ENCODE results near the gene WIZ. TPM values are rescaled to one million over a fixed set of nuclear protein-coding genes. Genes with fewer than 3 reads are reported as not detected.

Gene WIZ
- total RNA-seq: 3.9 and 4.6 TPM in 2 replicates

GRCh38 chr19:15449620-15450527, at the start of gene WIZ:
Gene WIZ (minus strand): TSS chr19:15449956. CDS start chr19:15448307, 1,649 bp downstream.

GRCh38 chr19:15479391-15480345, 29.9 kb upstream of the WIZ start, which contains the start of gene PGLYRP2:
Gene PGLYRP2 (minus strand): TSS chr19:15479501. CDS start chr19:15479371, 130 bp downstream.

GRCh38 chr19:15464394-15465385, 14.9 kb upstream of the WIZ start, which contains the start of gene RASAL3:
Gene RASAL3 (minus strand): TSS chr19:15464544. CDS start chr19:15464358, 186 bp downstream.

GRCh38 chr19:15418579-15419412, 31.0 kb downstream of the WIZ start, which contains the start of gene AKAP8L:
Gene AKAP8L (minus strand): TSS chr19:15418988. CDS start chr19:15418923, 65 bp downstream.

DNA sequence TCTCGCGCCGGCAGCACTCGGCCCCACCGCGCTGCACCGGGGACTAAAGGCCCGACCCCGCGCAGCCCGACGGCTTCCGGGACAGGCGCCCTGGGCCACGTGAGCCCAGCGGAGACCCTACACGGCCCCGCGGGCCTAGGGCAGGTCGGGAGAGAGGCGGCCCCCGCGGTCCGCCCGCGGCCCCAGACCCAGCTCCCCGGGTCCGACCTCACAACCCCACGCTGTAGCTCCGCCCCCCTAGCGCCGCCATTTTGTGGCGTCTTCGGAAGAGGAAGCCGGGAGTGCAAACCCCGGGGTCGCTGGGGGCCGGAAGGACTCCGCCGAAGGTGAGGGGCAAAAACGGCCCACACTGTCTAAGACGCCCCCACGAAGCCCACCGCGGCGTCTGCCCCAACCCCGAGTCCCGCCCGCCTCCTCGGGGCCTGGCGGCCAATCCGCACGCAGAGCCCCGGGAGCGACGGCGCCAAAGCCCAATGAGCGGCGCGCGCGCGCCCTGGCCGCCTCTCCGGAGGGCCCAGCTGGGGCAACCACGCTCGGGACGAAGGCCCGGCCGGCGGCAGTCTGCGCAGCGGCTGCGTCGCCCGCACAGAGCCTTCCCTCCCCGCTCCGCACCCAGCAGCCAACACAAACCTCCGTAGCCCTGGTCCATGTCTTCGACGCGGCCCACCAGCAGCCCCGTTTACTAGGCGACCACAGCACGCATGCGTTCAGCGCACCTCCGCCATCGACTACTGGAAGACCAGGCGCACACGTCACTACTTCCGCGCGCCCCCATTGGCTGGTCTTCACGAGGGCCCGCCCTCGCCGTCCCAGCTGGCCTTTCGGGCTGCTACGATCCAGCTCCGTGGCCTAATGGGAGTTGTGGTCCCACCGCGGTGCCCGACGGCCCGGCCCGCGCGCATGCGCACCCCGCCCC, 70.4 kb downstream of the WIZ start, which contains the start of gene AKAP8:
TSS of gene AKAP8 (minus strand) at position 705 of the 916 bp plus-strand sequence. CDS start at position 649, 56 bp downstream.

Other genes starting within 250 kb of the WIZ start
- 0.52 and 5.2 TPM in 2 replicates for gene NOTCH3, start 249.0 kb downstream of the WIZ start, total RNA-seq
- 0.09 and 0.11 TPM in 2 replicates for gene EPHX3, start 217.5 kb downstream of the WIZ start, total RNA-seq
- 9.2 and 9.8 TPM in 2 replicates for gene BRD4, start 117.4 kb downstream of the WIZ start, total RNA-seq
- gene AKAP8, start 70.2 kb downstream of the WIZ start, total RNA-seq: 15.6 and 18.5 TPM in 2 replicates
- 43.7 and 51.1 TPM in 2 replicates for gene AKAP8L, start 31.0 kb downstream of the WIZ start, total RNA-seq
- 11.8 and 18.0 TPM in 2 replicates for gene RASAL3, start 14.6 kb upstream of the WIZ start, total RNA-seq
- gene PGLYRP2, start 29.5 kb upstream of the WIZ start, total RNA-seq: not detected in 2 replicates
- not detected in 2 replicates for gene CYP4F22, start 58.6 kb upstream of the WIZ start, total RNA-seq
- not detected in 2 replicates for gene CYP4F8, start 165.3 kb upstream of the WIZ start, total RNA-seq
- gene CYP4F3, start 190.9 kb upstream of the WIZ start, total RNA-seq: not detected in 2 replicates
- gene CYP4F12, start 223.1 kb upstream of the WIZ start, total RNA-seq: not detected in 2 replicates